HCT116 (cell line): ENCODE data around the gene SETD2.

Source experiments
- CBX3 ChIP-seq: IDR thresholded peaks from 2 replicates; pipeline ENCODE4 v1.6.1; 2012; ENCODE audit warnings: low read depth
- CEBPB ChIP-seq: IDR thresholded peaks from 2 replicates; pipeline ENCODE4 v1.6.1; 2012; ENCODE audit warnings: low read depth
- CTCF ChIP-seq, 3 experiments: fragments of 200-600 bp in 1 of 3; sonication (generic) in 1 of 3; IDR thresholded peaks in 2 of 3; conservative IDR thresholded peaks in 1 of 3; 2 replicates each; pipeline ENCODE4 v1.5.1; 2012 to 2017; ENCODE audit warnings: low read depth in 2 of 3, low read length in 2 of 3, antibody characterized with exemption in 1 of 3, borderline replicate concordance in 1 of 3, control low read depth in 1 of 3, mild to moderate bottlenecking in 1 of 3, mixed read lengths in 1 of 3, mixed run types in 1 of 3, moderate library complexity in 1 of 3; ENCODE audit not compliant: insufficient read depth in 1 of 3
- EZH2 ChIP-seq: fragments of 200-600 bp; sonication (generic); IDR thresholded peaks from 2 replicates; pipeline ENCODE4 v1.6.1; 2017; ENCODE audit warnings: antibody characterized with exemption, mixed run types
- EZH2phosphoT487 ChIP-seq: fragments of 200-600 bp; IDR thresholded peaks from 2 replicates; pipeline ENCODE4 v1.6.1; 2018; ENCODE audit warnings: antibody characterized with exemption, borderline replicate concordance
- JUND ChIP-seq: IDR thresholded peaks from 2 replicates; pipeline ENCODE4 v1.6.1; 2012
- MAX ChIP-seq: IDR thresholded peaks from 2 replicates; pipeline ENCODE4 v1.6.1; 2012
- POLR2A ChIP-seq: IDR thresholded peaks from 2 replicates; pipeline ENCODE4 v1.7.0; 2011; ENCODE audit warnings: borderline replicate concordance; ENCODE audit not compliant: insufficient read depth, insufficient read length; ENCODE audit errors: extremely low read depth
- POLR2AphosphoS5 ChIP-seq: IDR thresholded peaks from 2 replicates; pipeline ENCODE4 v1.6.1; 2011; ENCODE audit warnings: mild to moderate bottlenecking, low read depth, low read length, moderate library complexity
- TCF7L2 ChIP-seq: IDR thresholded peaks from 2 replicates; pipeline ENCODE4 v1.7.0; 2011; ENCODE audit warnings: borderline replicate concordance, inconsistent platforms; ENCODE audit not compliant: insufficient read depth, insufficient read length; ENCODE audit errors: extremely low read depth
- TF ChIP-seq, protein P1 (sequence below): IDR thresholded peaks from 2 replicates; pipeline ENCODE4 v1.6.1; 2012; ENCODE audit warnings: low read depth

GRCh38 chr3:47009225-47010110 lies 154.4 kb downstream of the SETD2 start:
- TF ChIP-seq CTCF (IDR thresholded peaks at IDR 0.05 in 2 of 3, conservative IDR thresholded peaks at IDR 0.05 in 1 of 3; ENCODE audit: borderline replicate concordance in 1 of 3, insufficient read depth in 1 of 3, low read depth in 2 of 3, low read length in 2 of 3): no peak
- TF ChIP-seq TCF7L2: no peak
- no peak for TF ChIP-seq JUND
- TF ChIP-seq POLR2A: no peak
- TF ChIP-seq POLR2AphosphoS5: no peak
- no peak for TF ChIP-seq EZH2
- no peak for TF ChIP-seq MAX
- no peak for TF ChIP-seq CEBPB
- no peak for TF ChIP-seq CBX3
- no peak for TF ChIP-seq EZH2phosphoT487
- TF ChIP-seq, protein P1, sequence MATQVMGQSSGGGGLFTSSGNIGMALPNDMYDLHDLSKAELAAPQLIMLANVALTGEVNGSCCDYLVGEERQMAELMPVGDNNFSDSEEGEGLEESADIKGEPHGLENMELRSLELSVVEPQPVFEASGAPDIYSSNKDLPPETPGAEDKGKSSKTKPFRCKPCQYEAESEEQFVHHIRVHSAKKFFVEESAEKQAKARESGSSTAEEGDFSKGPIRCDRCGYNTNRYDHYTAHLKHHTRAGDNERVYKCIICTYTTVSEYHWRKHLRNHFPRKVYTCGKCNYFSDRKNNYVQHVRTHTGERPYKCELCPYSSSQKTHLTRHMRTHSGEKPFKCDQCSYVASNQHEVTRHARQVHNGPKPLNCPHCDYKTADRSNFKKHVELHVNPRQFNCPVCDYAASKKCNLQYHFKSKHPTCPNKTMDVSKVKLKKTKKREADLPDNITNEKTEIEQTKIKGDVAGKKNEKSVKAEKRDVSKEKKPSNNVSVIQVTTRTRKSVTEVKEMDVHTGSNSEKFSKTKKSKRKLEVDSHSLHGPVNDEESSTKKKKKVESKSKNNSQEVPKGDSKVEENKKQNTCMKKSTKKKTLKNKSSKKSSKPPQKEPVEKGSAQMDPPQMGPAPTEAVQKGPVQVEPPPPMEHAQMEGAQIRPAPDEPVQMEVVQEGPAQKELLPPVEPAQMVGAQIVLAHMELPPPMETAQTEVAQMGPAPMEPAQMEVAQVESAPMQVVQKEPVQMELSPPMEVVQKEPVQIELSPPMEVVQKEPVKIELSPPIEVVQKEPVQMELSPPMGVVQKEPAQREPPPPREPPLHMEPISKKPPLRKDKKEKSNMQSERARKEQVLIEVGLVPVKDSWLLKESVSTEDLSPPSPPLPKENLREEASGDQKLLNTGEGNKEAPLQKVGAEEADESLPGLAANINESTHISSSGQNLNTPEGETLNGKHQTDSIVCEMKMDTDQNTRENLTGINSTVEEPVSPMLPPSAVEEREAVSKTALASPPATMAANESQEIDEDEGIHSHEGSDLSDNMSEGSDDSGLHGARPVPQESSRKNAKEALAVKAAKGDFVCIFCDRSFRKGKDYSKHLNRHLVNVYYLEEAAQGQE: no peak
